Activated CD4-positive, alpha-beta T cell treated with anti-CD3 and anti-CD28 coated beads for 1 hour (primary cell): Measurements from ENCODE around the gene MORN4.
"Not testable (repeated sequence)": the region's sequence is repeated elsewhere in the genome, so short reads cannot be mapped to it uniquely, and the experiment has no call there.

ENCODE experiments used
- DNase-seq: peaks from one replicate; pipeline ENCODE4 v3.0.0-alpha.2; 2020

The MORN4 gene

GRCh38 chr10:97632949-97633884 lies at the start of gene MORN4:
MORN4 (minus strand) TSS chr10:97633500; CDS start chr10:97619653, 13,847 bp downstream.
- DNase-seq: peak; percentile 83

- no peak for DNase-seq
Measured at GRCh38 chr10:97682042-97682441, 48.7 kb upstream of the MORN4 start.

DNA sequence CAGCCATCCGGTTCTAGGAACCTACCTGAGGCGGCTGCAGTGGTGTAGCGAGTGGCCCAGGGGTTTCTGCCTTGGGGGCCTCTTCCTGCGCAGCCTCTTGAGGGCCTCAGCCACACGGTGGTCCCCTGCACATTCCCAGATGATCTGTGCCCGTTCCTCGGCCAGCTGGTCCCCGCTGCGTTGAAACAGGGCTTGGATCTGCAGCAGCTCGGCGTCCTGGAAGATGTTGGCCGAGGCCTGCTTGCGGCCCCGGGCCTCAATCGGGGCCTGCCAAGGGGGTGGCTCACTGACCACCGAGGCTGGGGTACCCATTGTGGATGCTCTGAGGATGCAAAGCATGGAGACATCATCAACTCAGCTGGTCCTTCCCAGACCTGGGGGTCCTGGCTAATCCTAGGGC lies 46.3 kb upstream of the MORN4 start:
- no peak for DNase-seq

- DNase-seq: peak; percentile 38
Measured at GRCh38 chr10:97676770-97677581, 43.7 kb upstream of the MORN4 start.

GRCh38 chr10:97675222-97675621 lies 41.9 kb upstream of the MORN4 start:
- no peak for DNase-seq

- DNase-seq: no peak
Measured at GRCh38 chr10:97673736-97674525, 40.6 kb upstream of the MORN4 start.

DNA sequence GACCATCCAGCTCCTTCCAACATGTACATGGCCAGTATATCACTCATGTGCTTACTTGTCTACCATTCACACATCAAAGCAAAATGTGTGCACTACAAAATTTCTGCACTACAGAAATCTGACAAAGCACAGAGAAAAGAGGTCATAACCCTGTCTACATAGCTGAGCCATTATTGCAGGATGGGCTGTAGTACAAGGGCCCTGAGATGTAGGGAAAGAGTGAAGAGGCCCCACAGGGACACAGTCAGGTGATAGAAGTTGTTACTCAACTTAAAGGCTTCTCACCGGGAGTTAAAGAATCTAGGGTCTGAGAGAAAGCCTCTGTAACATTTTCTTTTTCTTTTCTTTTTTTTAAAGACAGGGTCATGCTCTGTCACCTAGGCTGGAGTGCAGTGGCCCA lies 36.3 kb upstream of the MORN4 start:
- DNase-seq: no peak

DNA sequence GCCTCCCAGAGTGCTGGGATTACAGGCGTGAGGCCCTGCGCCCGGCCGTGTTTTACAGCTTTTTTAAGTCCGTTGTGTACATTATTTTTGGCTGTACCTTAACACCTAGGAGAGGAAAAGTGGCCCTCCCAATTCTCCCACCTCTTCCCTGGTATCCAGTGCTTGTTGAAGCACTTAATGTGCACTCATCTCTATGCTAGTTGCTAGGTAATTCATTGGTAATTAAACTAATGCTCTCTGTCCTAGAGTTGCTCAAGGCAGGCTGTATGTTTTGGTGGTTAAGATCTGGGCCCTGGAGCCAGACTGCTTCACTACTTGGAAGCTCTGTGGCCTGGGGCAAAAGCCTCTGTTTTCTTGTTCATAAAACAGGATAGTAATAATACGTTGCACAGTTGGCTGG lies 34.2 kb upstream of the MORN4 start:
- no peak for DNase-seq

DNA sequence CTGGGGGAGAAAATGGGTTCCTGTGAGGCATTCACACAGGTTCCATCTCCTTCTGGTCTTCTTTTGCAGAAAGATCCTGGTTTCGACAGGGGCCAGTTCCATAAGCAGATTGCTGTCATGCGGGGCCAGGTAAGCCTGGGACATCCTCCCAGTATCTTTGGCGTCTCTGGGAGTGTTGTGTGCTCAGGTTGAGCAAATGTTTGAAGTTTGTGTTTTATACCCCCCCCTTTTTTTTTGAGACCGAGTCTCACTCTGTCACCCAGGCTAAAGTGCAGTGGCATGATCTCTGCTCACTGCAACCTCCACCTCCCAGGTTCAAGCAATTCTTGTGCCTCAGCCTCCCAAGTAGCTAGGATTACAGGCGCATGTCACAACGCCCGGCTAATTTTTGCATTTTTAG lies 33.7 kb upstream of the MORN4 start:
- no peak for DNase-seq

GRCh38 chr10:97664282-97664850 lies 31.1 kb upstream of the MORN4 start:
- DNase-seq: no peak

DNA sequence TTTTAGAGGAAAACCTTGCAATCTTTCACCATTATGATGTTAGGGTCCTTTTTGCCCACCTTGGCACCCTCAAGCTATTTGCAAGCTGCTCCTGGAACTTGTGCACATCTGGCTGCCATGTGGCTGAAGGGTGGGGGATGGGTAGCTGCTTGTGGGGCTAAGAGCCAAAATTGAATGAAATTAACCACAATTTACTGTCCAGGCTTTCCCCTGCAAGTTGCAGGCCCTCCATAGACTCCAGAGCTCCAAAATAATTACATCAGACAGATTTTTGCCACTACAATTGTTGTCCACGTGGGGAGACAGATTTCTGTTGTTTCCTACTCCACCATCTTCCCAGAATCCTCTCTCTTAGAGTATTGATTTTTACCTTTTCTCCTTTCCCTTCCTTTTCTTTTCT lies 26.3 kb upstream of the MORN4 start:
- no peak for DNase-seq

GRCh38 chr10:97656777-97657176 lies 23.5 kb upstream of the MORN4 start:
- DNase-seq: no peak

- DNase-seq: no peak
Measured at GRCh38 chr10:97651773-97652172, 18.5 kb upstream of the MORN4 start.

GRCh38 chr10:97650726-97651125 lies 17.4 kb upstream of the MORN4 start:
- no peak for DNase-seq

- DNase-seq: not testable (repeated sequence)
Measured at GRCh38 chr10:97649405-97649750, 16.1 kb upstream of the MORN4 start.

GRCh38 chr10:97648562-97649404 lies 15.5 kb upstream of the MORN4 start:
- no peak for DNase-seq

- no peak for DNase-seq
Measured at GRCh38 chr10:97647556-97647955, 14.3 kb upstream of the MORN4 start.

DNA sequence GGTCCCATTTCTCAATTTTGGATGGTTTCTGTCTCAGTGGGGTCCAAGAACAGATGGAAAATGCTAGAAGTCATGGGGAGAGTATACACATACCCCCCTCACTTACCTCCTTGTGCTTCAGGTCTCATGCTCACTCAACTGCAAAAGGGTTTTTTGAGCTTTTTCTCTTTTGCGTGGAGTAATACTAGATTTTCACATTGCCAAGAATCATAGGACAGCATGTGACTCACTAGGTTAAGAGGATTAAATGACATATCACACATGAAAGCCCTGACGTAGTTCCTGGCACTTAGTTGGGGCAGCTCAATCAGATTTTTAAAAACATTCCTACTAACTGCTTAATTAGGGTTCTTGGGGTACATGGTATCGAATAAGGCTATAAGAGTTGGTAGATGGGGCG lies 11.6 kb upstream of the MORN4 start:
- no peak for DNase-seq

DNA sequence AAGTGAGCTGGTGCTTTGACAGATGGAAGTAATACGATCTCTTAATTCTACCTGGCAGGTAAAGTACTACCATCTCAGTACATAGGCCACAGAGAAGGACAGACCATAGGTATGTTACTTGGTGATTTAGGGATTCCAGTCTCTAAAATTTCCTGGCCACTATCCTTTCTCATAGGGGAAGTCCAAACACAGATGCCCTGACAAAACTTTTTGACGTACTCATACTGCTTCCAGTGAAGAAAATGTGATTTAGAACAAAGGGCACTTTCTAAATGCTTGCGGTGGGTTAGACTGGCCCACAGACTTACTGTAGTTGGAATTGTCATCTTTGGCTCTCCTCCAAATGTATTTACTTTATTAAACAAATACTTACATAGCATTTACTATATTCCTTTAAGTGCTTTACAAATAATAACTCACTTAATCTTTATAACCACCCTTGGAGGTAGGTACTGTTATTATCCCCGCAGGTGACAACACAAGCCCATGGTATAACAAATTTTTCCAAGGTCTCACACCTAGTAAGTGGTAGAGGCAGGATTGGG lies 10.2 kb upstream of the MORN4 start:
- DNase-seq: no peak

- not testable (repeated sequence) for DNase-seq
Measured at GRCh38 chr10:97642471-97643159, 9.3 kb upstream of the MORN4 start.
